ELF-1 (cell line): ENCODE data around the gene IL1RAPL1.

ENCODE experiments used
- DNase-seq: peaks from one replicate; pipeline ENCODE4 v3.0.0-alpha.2; 2016; ENCODE audit warnings: low read depth, low spot score

Gene IL1RAPL1

GRCh38 chrX:29744966-29745365 lies 1157.7 kb downstream of the IL1RAPL1 start:
- no peak for DNase-seq

GRCh38 chrX:29746326-29746725 lies 1159.1 kb downstream of the IL1RAPL1 start:
- no peak for DNase-seq

GRCh38 chrX:29762006-29762405 lies 1174.8 kb downstream of the IL1RAPL1 start:
- no peak for DNase-seq

GRCh38 chrX:29775890-29776289 lies 1188.6 kb downstream of the IL1RAPL1 start:
- DNase-seq, result no peak

GRCh38 chrX:29787656-29788055 lies 1200.4 kb downstream of the IL1RAPL1 start:
- no peak for DNase-seq

GRCh38 chrX:29788991-29789699 lies 1201.9 kb downstream of the IL1RAPL1 start:
- no peak for DNase-seq

GRCh38 chrX:29792335-29792734 lies 1205.1 kb downstream of the IL1RAPL1 start:
- DNase-seq, result no peak

GRCh38 chrX:29797156-29797555 lies 1209.9 kb downstream of the IL1RAPL1 start:
- no peak for DNase-seq

GRCh38 chrX:29798469-29798868 lies 1211.2 kb downstream of the IL1RAPL1 start:
- no peak for DNase-seq

GRCh38 chrX:29813174-29813573 lies 1225.9 kb downstream of the IL1RAPL1 start:
- DNase-seq, result no peak

- no peak for DNase-seq
These were observed 1237.1 kb downstream of the IL1RAPL1 start for GRCh38 chrX:29824176-29824906.

GRCh38 chrX:29826742-29827141 lies 1239.5 kb downstream of the IL1RAPL1 start:
- no peak for DNase-seq

GRCh38 chrX:29834311-29834710 lies 1247.1 kb downstream of the IL1RAPL1 start:
- DNase-seq, result no peak

GRCh38 chrX:29834764-29835163 lies 1247.5 kb downstream of the IL1RAPL1 start:
- no peak for DNase-seq

GRCh38 chrX:29841750-29842149 lies 1254.5 kb downstream of the IL1RAPL1 start:
- DNase-seq, result no peak

- DNase-seq, result no peak
These were observed 1255.3 kb downstream of the IL1RAPL1 start for GRCh38 chrX:29842552-29842951.

- no peak for DNase-seq
These were observed 1264.8 kb downstream of the IL1RAPL1 start for GRCh38 chrX:29851857-29852605.

- DNase-seq, result no peak
These were observed 1265.5 kb downstream of the IL1RAPL1 start for GRCh38 chrX:29852767-29853166.

GRCh38 chrX:29858714-29859113 lies 1271.5 kb downstream of the IL1RAPL1 start:
- DNase-seq, result no peak

GRCh38 chrX:29862126-29862677 lies 1275.0 kb downstream of the IL1RAPL1 start:
- no peak for DNase-seq

- no peak for DNase-seq
These were observed 1280.7 kb downstream of the IL1RAPL1 start for GRCh38 chrX:29867971-29868370.

GRCh38 chrX:29869837-29870236 lies 1282.6 kb downstream of the IL1RAPL1 start:
- DNase-seq, result no peak
